ENCODE results near the gene AHI1. TPM values are rescaled to one million over a fixed set of nuclear protein-coding genes. Genes with fewer than 3 reads are reported as not detected.

Gene AHI1
- total RNA-seq, 1 donor from 2014 or later = 9.3 TPM

DNA sequence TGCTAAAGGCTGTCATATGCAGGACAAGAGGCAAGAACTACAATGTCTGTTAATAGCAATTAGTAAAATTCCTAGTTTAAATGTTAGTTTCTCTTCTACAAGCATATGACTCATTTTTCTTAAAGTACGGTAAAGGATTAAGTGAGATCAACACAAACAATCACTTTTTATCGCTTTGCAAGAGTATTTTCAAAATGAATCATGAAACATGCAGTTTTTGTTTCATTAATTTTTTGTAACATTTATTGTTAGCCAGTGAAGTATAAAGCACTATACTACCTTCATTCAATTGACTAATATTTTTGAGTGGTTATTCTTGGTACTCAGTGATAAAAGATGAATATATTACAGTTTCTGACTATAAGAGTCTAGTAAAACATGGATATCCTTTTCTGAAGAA lies 138.6 kb downstream of the AHI1 start:
- H3K9me3 ChIP-seq (replicated peaks) = peaks cover 11% of the 10 kb centered on the region
- TF ChIP-seq CTCF (IDR thresholded peaks at IDR 0.05; ENCODE audit: borderline replicate concordance) = no peak
- no peak overlapping the region for H3K27ac ChIP-seq (replicated peaks)
- no peak for DNase-seq
- H3K4me1 ChIP-seq = no peaks in the 10 kb centered on the region
- intact Hi-C loops (cut with micrococcal nuclease) = no loop called here
- H3K36me3 ChIP-seq = peaks cover 7% of the 10 kb centered on the region
- H3K4me3 ChIP-seq = no peak overlapping the region
- H3K27me3 ChIP-seq (ENCODE audit: low read depth) = no peaks in the 10 kb centered on the region

DNA sequence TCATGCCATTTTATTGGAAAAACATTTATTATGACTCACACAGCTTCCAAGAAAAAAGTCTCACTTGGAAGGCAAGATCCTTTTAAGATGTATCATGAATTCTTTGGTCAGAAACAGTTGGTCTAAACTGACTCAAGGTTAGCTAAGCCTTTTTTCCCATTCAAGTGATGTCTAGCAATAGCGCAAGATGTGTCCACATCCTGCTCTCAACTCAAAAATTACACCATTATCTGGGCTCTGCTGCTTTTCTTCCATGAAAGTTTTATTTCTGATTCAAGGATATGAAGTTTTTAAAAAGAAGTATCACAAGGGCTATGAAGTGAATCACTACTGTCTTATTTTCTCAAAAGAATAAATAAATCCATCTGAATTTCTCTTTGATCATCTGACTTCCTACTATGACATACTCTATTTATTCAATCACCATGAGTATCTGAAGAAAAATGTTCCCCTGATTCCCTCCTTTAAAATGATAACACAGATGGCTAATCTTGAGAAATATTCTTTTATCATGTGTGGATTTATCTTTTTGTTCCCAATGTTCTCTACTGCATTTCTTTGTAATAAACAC lies 139.2 kb downstream of the AHI1 start:
- H3K4me3 ChIP-seq = no peak overlapping the region
- intact Hi-C loops (cut with micrococcal nuclease) = no loop called here
- TF ChIP-seq CTCF (IDR thresholded peaks at IDR 0.05; ENCODE audit: borderline replicate concordance) = no peak
- H3K4me1 ChIP-seq = no peaks in the 10 kb centered on the region
- H3K9me3 ChIP-seq (replicated peaks) = peaks cover 11% of the 10 kb centered on the region
- no peak for DNase-seq
- no peaks in the 10 kb centered on the region for H3K27me3 ChIP-seq (ENCODE audit: low read depth)
- H3K36me3 ChIP-seq = peaks cover 7% of the 10 kb centered on the region
- no peak overlapping the region for H3K27ac ChIP-seq (replicated peaks)

GRCh38 chr6:135354407-135354806 lies 143.1 kb downstream of the AHI1 start:
- DNase-seq = no peak
- no peaks in the 10 kb centered on the region for H3K9me3 ChIP-seq (replicated peaks)
- intact Hi-C loops (cut with micrococcal nuclease) = no loop called here
- no peak overlapping the region for H3K4me3 ChIP-seq
- H3K36me3 ChIP-seq = peaks cover 7% of the 10 kb centered on the region
- TF ChIP-seq CTCF (IDR thresholded peaks at IDR 0.05; ENCODE audit: borderline replicate concordance) = no peak
- H3K27ac ChIP-seq (replicated peaks) = no peak overlapping the region
- H3K27me3 ChIP-seq (ENCODE audit: low read depth) = no peaks in the 10 kb centered on the region
- no peaks in the 10 kb centered on the region for H3K4me1 ChIP-seq

DNA sequence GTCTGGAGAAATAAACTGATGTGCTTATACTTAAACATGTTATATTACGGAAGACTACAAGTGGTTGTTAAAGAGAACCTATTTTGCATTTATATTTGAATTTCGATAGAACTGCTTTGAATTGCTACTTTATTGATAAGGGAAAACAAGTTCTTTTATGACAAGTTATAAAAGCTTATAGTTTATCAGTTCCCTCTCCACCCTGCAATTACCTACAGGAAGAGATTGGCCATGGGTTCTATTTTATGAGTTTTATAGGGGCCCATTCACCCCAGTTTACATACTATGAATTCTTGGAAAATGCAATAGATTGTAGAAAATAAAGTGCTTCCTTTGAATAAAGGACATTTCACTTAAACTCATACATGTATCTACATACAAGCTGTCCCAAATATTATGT lies 144.4 kb downstream of the AHI1 start:
- Histone ChIP-seq H3K4me3 (no peak overlapping the region), H3K27me3 (ENCODE audit: low read depth) (no peaks in the 10 kb centered on the region), H3K9me3 (replicated peaks) (no peaks in the 10 kb centered on the region), H3K4me1 (no peaks in the 10 kb centered on the region), H3K27ac (replicated peaks) (no peak overlapping the region), H3K36me3 (peaks cover 7% of the 10 kb centered on the region)
- intact Hi-C loops (cut with micrococcal nuclease) = no loop called here
- DNase-seq = no peak
- no peak for TF ChIP-seq CTCF (IDR thresholded peaks at IDR 0.05; ENCODE audit: borderline replicate concordance)

GRCh38 chr6:135351635-135352034 lies 145.9 kb downstream of the AHI1 start:
- TF ChIP-seq CTCF (IDR thresholded peaks at IDR 0.05; ENCODE audit: borderline replicate concordance) = no peak
- Histone ChIP-seq H3K27me3 (ENCODE audit: low read depth) (no peaks in the 10 kb centered on the region), H3K36me3 (peaks cover under 1% of the 10 kb centered on the region), H3K27ac (replicated peaks) (no peak overlapping the region), H3K4me1 (no peaks in the 10 kb centered on the region), H3K4me3 (no peak overlapping the region), H3K9me3 (replicated peaks) (no peaks in the 10 kb centered on the region)
- intact Hi-C loops (cut with micrococcal nuclease) = no loop called here
- DNase-seq = no peak

Measured in left ventricle myocardium inferior (tissue), 1 donor.